GM18870 (cell line): ENCODE data around the gene ABCA9.
"Not testable (repeated sequence)": the region's sequence is repeated elsewhere in the genome, so short reads cannot be mapped to it uniquely, and the experiment has no call there.

Source experiments
- ATAC-seq: cut with Tn5 transposase; IDR thresholded peaks from one replicate; pipeline ENCODE4 v1.9.1; 2021; ENCODE audit warnings: moderate library complexity; ENCODE audit not compliant: unreplicated experiment

Gene ABCA9

GRCh38 chr17:68955181-68955841 is 105.4 kb downstream of the ABCA9 start, which contains the start of gene ABCA8:
ABCA8 (minus strand) TSS chr17:68955392; CDS start chr17:68942034, 13,358 bp downstream.
- ATAC-seq = no peak

GRCh38 chr17:68954146-68954896 is 106.4 kb downstream of the ABCA9 start:
- no peak for ATAC-seq

- no peak for ATAC-seq
These were observed 107.3 kb downstream of the ABCA9 start for GRCh38 chr17:68953340-68953997.

GRCh38 chr17:68950725-68951124 is 110.0 kb downstream of the ABCA9 start:
- no peak for ATAC-seq

DNA sequence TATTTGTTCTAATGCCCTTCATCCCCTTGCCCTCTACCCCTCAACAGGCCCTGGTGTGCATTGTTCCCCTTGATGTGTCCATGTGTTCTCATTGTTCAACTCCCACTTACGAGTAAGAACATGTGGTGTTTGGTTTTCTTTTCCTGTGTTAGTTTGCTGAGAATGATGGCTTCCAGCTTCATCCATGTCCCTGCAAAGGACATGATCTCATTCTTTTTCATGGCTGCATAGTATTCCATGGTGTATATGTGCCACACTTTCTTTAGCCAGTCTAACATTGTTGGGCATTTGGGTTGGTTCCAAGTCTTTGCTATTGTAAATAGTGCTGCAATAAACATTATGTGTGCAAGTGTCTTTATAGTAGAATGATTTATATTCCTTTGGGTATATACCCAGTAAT is 112.9 kb downstream of the ABCA9 start:
- not testable (repeated sequence) for ATAC-seq

DNA sequence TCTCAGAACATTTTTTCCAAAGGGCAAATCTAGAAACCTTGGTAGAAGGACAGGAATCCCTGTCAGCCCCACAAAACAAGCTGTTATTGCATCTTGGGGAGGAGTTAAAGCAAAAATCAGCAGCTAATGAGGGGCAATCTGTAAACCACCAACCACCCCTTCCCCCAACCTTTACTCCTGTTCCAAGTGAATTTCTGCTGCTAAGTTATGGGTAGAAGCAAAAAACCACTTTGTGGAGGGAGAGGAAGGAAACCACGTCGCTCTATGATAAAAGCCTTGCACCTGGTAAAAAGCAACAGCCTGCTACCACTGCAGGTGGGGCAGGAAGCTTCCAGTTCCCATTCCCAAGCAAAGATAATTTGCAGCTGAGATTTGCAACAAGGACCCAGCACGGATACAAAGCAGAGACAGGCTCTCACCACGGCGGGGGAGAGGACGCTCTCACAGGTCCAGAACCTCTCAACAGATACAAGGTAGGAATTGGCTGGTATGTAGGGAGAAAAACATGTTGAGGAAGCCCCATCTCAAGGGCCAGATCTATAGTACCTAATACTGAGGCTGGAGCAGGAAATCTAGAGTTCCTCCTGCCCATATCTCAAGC is 116.2 kb downstream of the ABCA9 start:
- ATAC-seq = no peak

DNA sequence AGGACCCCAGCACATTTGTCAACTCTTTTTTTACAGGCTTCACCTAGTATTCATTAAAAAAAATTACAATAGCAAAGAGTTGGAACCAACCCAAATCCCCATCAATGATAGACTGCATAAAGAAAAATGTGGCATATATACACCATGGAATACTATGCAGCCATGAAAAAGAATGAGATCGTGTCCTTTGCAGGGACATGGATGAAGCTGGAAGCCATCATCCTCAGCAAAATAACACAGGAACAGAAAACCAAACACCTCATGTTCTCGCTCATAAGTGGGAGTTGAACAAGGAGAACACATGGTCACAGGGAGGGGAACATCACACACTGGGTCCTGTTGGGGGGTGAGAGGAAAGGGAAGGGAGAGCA is 116.9 kb downstream of the ABCA9 start:
- ATAC-seq = not testable (repeated sequence)

DNA sequence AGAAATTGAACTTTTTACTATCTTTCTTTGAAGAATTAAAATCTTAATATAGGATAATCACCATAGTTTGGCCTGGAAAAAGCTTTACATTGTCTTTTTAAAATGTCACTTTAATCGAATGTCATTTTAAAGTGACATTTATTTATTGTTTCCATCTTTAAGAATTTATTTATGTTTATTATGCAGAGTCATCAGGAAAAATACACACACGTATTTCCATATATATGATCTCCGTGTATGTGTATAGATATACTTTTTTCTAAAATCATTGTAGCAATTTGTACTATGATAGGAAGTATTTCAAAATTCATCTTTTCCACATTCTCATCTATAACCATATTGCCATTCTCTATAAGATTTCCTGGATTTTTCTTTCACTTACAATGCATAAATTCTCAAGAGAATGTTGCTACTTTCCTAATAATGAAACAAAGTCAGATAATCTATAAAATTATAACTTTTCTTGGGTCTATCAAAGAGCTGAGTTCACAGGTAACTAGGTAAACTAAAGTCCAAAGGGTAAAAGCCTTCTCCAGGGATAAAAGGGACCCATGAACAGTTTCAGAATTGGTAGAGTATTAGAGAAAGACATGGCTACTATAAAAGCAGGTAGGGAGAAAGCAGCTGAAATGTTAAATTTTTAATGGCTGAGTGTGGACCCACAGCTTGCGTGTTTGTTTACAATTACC is 117.5 kb downstream of the ABCA9 start:
- no peak for ATAC-seq

DNA sequence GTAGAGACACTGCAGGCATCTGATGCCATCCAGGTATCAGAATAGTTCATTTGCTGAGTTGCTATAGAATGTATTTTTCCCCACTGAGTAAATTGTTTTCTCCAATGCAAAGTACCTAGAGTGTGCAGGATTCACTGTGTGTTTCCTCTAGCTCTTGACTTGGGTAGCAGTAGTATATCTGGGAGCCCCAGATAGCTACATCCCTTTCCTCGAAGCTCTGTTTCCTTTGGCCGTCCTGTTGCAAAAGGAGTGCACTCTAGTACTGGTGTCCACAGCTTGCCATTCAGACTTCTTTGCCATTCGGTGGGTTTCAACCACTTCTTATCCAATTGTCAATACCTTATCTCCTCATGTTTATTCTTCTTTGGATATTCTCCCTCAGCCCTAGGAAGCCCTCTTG is 118.3 kb downstream of the ABCA9 start:
- ATAC-seq = no peak

DNA sequence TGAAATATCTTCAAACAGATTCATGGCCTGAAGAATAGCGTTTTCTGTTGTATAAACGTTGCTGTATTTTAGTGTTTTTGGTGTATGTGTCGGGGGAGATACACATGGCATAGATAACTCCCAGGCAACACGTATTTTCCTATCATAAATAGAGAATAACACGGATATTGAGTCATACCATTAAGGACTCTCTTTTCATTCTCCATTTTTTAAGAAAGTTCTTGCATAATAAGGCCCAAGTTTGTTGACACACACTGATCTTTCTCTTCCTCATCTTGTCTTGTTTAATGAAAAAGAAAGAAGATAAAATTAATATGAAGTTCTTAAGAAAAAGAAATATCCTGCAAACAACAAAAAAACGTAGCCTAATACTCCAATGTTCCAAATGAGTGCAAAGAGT is 119.0 kb downstream of the ABCA9 start:
- ATAC-seq = no peak

GRCh38 chr17:68939195-68939594 is 121.5 kb downstream of the ABCA9 start:
- no peak for ATAC-seq

DNA sequence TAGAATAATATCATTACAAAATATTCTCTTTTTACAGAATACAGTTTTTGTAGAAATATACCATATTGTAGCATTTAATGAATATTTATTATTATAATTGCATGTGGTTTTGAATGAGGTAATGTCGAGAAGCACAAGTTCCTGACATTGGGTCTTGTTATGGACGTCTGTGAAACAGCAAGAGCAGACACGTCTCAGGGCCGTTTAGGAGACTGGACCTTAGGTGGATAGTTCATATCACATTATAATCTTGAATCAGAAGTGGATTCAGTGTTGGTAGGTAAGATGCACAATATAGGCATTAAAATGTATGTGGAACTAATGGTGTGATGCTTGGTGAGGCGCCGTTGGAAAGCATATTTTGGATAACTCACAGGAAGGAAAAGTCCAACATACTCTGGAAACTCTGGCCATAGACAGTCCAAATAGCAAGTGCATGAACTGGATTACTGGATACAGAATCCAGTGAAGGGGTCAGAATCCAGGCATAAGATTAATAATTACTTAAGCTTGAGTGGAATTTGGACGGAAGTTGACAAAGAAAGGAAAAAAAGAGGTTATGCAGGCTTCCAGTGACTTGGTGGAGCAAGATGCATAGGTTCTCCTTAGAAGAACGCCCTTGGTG is 122.7 kb downstream of the ABCA9 start:
- no peak for ATAC-seq

DNA sequence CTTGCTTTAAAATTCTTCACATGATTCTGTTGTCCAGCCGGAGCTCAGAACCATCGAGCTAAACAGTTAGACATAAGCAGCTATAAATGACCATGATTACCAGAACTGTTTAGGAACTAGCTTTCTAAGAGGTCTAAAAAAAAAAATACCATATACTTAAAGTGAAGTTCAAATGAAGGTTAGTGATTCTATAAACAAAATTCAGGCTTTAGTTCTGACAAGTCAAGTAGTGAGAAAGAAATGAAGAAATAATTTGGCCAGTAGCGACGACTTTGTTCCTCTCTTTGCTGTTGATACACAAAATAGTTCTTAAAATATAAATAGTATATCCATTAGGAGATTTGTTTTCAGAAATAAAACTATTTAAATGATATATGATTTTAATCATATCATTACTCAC is 133.2 kb downstream of the ABCA9 start:
- ATAC-seq = no peak

GRCh38 chr17:68924793-68925720 is 135.7 kb downstream of the ABCA9 start:
- no peak for ATAC-seq
